ENCODE data around the gene NRP1.

NRP1 gene

DNA sequence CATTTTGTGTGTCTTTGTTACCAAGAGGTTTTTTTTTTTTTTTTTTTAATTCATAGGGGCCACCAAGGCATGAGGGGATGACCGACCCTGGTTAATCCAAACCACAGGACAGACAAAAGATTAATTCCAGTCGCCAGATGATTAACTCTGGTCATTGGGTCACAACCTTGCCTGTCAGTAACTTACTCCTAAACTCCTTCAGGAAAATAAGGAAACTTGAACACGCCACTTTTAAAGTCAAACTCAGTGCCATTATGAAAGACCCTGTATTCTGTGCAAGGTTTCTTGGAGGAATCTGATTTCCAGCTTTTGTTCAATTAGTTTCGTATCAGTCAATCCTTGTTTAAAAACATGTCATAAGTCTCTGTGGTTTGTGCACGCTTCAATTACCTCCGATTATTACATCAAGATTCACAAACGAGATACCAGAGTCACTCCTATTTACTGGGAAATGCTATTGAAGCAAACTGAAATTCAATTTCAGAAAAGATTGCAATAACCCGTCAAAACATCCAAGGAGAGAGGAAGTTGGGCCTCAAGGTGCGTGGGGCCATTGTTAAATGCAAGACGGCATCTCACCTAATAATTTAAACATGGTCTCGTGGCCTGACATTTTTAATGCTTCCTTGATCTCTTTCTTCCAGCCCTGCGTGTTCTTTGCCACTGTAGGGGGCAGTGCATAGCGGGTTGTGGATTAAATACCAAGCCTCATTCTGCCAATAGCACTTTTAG lies 44.0 kb downstream of the NRP1 start:
- no peak for DNase-seq (ENCODE audit: low spot score)

- DNase-seq (ENCODE audit: low spot score), result no peak
Measured at GRCh38 chr10:33289776-33290175, 44.7 kb downstream of the NRP1 start.

DNA sequence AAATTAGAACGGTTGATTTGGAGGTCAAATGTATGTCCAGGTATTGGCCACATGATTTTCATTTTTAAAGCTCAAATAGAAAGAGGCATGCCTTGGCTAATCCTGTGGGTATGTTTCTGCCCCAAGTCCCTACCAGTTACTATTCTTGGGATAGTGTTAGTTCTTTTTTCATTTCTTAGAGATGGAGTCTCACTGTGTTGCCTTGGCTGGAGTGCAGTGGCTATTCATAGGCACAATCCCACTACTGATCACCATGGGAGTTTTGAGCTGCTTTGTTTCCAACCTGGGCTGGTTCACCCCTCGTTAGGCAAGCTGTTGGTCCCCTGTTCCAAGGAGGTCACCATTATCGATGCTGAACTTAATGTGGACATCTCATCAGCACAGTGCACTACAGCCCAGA lies 46.3 kb downstream of the NRP1 start:
- no peak for DNase-seq (ENCODE audit: low spot score)

- DNase-seq (ENCODE audit: low spot score), result no peak
Measured at GRCh38 chr10:33287112-33287511, 47.4 kb downstream of the NRP1 start.

GRCh38 chr10:33286157-33286934 lies 48.1 kb downstream of the NRP1 start:
- DNase-seq (ENCODE audit: low spot score), result no peak

- no peak for DNase-seq (ENCODE audit: low spot score)
Measured at GRCh38 chr10:33284945-33285344, 49.5 kb downstream of the NRP1 start.

DNA sequence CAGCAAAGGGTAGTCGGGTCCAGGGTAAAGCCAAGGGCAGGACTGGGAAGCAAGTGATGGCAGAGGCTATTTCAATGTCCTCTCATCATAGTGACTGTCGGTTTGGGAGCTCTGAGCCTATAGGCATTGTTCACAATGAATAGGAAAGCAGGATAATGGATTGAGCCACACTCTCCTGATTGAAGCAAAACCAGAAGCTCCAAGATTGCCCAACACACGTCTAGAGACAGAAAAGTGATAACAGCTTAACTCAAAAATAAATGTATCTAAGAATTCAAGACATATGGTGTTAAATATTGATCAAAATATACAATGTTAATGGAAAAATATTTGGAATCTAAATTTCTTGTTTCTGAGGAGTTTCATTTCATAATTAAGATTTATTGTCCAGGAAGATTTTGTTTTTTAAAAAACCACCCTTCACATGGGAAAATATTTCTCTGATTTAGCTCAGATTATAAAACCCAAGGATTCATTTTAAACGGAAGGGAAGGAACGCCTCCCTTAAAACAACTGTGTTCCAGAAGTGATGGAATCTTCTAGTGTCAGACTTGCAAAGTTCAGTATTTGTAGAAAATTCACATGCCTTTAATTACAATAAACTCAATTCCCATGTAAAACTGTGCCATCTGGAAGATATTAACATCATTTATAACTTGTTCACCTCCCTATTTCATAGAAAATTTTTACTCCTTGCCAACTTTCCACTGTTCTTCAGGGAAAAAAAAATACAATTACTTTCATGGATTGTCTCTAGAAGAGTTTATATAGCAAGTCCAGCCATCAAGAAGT lies 54.5 kb downstream of the NRP1 start:
- DNase-seq (ENCODE audit: low spot score), result no peak

DNA sequence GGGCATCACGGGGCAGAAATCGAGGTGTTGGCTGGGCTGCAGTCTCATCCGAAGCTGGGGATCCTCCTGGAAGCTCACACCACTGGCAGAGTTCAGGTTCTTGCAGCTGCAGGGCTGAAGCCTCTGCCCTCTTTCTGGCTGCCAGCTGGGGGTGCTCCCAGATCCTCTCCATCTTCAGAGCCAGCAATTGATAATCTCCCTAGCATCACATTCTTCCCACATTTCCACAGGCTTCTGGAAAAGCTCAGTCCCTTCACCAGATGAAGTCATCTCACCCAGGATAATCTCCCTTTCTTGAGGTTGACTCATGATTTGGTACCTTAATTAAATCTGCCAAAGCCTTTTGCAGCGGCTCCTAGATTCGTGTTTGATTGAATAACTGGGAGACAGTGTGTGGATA lies 55.2 kb downstream of the NRP1 start:
- DNase-seq (ENCODE audit: low spot score), result no peak

- DNase-seq (ENCODE audit: low spot score), result no peak
Measured at GRCh38 chr10:33278198-33278597, 56.3 kb downstream of the NRP1 start.

GRCh38 chr10:33277135-33277536 lies 57.3 kb downstream of the NRP1 start:
- no peak for DNase-seq (ENCODE audit: low spot score)

GRCh38 chr10:33276282-33276923 lies 58.1 kb downstream of the NRP1 start:
- no peak for DNase-seq (ENCODE audit: low spot score)

- DNase-seq (ENCODE audit: low spot score), result no peak
Measured at GRCh38 chr10:33274096-33274785, 60.2 kb downstream of the NRP1 start.

GRCh38 chr10:33273295-33274002 lies 61.0 kb downstream of the NRP1 start:
- DNase-seq (ENCODE audit: low spot score), result no peak

- no peak for DNase-seq (ENCODE audit: low spot score)
Measured at GRCh38 chr10:33272635-33273034, 61.8 kb downstream of the NRP1 start.

DNA sequence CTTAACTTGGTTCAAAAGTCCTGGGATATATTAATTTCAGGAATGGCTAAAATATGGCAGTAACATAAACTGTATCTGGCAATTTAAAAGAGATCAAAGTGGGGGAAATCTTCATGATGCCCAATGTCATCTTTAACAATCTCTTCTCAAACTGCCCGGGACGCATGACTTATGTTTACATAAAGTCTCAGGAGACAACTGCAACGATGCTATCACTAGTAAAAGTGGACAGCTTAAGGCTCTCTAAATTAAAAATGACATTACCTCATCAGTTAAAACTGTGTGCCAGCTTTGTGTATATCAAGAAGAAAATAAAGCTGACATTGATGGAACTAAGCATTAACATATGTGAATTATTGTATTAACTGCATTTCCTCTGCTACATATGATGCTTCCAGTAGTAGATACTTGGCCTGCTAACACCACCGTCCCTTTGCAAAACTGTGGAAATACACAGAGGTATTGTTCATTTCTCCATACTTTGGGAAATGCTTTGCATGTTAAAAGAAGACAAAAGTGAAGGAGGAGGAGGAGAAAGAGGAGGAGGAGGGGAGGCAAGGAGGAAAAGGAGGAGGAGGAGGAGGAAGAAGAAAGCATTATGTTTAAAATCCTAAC lies 62.4 kb downstream of the NRP1 start:
- DNase-seq (ENCODE audit: low spot score), result no peak

DNA sequence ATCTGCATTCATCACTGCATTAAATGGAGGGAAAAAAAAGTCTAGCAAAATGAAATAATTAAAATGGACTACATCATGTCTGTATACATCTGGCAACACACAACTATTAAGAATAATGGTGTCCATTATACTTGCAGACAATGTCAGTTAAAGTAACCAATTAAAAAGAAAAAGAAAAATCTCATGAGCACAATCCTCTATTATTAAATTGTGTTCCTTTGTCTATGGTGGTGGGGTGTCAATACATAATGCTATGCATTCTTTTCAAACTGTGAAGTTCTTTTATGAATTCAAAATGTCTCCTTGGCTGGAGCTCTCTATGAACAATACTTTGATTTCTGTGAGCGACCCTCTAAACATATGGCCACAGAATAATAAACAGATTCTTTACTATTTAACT lies 63.5 kb downstream of the NRP1 start:
- DNase-seq (ENCODE audit: low spot score), result no peak

DNA sequence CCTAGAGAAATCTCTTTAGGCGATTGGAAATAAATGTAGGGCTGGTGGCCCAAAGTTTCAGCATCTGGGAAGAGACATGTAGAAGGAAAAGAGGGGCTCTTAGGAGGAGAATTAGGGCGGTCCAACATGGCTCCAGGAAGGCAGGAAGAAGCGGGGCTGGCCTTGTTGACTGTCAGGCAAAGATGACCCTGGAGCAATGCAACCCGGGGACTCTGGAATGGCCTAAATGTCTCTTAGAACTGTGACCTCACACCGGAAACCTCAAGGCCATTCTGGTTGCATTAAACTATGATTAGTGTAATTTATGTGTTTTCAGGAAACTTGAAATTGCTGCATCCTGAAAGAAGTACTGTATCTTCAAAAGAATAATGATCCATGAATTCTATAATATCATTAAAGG lies 66.8 kb downstream of the NRP1 start:
- DNase-seq (ENCODE audit: low spot score), result no peak

- DNase-seq (ENCODE audit: low spot score), result no peak
Measured at GRCh38 chr10:33265621-33266020, 68.8 kb downstream of the NRP1 start.

- DNase-seq (ENCODE audit: low spot score), result no peak
Measured at GRCh38 chr10:33263453-33263852, 71.0 kb downstream of the NRP1 start.

GRCh38 chr10:33262871-33263270 lies 71.6 kb downstream of the NRP1 start:
- no peak for DNase-seq (ENCODE audit: low spot score)

Measured in hematopoietic multipotent progenitor cell treated with erythropoietin and hydrocortisone succinate and interleukin-3 and kit ligand, for 17 days (in vitro differentiated cells).